ENCODE data around the gene KRTAP10-1. TPM values are rescaled to one million over a fixed set of nuclear protein-coding genes. Genes with fewer than 3 reads are reported as not detected.

Gene KRTAP10-1
- total RNA-seq, 4 donors from 2014 or later = not detected

DNA sequence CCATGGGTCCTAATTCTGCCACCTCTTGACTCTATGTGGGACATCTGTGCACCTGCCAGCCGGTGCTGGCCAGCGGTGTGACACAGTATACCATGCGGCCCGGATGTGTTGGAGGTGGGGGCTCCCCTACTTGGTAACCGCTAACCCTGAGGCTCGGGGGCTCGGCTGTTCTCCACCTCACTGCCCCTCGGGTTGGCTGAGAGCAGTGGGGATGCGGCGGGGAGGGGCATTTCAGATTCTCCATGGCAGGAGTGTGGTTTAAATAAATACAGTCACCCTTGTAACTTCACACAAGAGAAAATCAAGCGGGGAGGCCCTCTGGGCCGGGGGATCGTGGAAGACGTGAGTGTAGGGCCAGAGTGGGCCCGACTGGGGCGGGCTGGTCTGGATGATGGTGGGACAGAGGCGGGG lies 11.0 kb downstream of the KRTAP10-1 start:
- Histone ChIP-seq H3K27ac (no peak overlapping the region), H3K4me3 (no peak overlapping the region), H3K4me1 (no peaks in the 10 kb centered on the region), H3K9me3 (no peaks in the 10 kb centered on the region), H3K36me3 (no peaks in the 10 kb centered on the region), H3K27me3 (no peaks in the 10 kb centered on the region)
- DNase-seq = peak in 1 of 2 donors; percentile 1
- no peak for TF ChIP-seq POLR2A (IDR thresholded peaks at IDR 0.05)
- TF ChIP-seq, protein P1, sequence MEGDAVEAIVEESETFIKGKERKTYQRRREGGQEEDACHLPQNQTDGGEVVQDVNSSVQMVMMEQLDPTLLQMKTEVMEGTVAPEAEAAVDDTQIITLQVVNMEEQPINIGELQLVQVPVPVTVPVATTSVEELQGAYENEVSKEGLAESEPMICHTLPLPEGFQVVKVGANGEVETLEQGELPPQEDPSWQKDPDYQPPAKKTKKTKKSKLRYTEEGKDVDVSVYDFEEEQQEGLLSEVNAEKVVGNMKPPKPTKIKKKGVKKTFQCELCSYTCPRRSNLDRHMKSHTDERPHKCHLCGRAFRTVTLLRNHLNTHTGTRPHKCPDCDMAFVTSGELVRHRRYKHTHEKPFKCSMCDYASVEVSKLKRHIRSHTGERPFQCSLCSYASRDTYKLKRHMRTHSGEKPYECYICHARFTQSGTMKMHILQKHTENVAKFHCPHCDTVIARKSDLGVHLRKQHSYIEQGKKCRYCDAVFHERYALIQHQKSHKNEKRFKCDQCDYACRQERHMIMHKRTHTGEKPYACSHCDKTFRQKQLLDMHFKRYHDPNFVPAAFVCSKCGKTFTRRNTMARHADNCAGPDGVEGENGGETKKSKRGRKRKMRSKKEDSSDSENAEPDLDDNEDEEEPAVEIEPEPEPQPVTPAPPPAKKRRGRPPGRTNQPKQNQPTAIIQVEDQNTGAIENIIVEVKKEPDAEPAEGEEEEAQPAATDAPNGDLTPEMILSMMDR (IDR thresholded peaks at IDR 0.05) = no peak
- intact Hi-C loops (cut with DNase I; ENCODE audit: low total_unique reads) = no loop called here

DNA sequence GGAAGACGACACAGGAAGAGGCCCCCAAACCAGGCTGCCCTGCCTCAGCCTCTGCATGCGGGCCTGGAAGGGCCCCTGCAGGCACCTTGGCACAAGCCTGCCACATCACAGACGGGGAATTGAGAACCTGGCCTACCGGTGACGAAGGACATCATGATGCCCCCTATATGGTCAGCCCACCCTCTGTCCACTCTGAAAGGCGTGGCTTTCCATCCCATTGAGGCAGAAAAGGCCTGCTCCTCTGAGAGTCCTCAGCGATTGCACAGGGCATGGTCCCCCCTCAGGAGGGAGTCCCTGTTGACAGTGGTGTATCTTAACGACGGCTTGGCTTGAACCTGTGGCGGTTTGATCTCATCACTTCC lies 11.4 kb downstream of the KRTAP10-1 start:
- TF ChIP-seq, protein P1 (IDR thresholded peaks at IDR 0.05) = no peak
- TF ChIP-seq POLR2A (IDR thresholded peaks at IDR 0.05) = no peak
- H3K4me1 ChIP-seq = no peaks in the 10 kb centered on the region
- intact Hi-C loops (cut with DNase I; ENCODE audit: low total_unique reads) = no loop called here
- H3K9me3 ChIP-seq = no peaks in the 10 kb centered on the region
- no peak overlapping the region for H3K27ac ChIP-seq
- H3K27me3 ChIP-seq = no peaks in the 10 kb centered on the region
- H3K36me3 ChIP-seq = no peaks in the 10 kb centered on the region
- no peak overlapping the region for H3K4me3 ChIP-seq
- DNase-seq = peak in 1 of 2 donors; percentile 3

DNA sequence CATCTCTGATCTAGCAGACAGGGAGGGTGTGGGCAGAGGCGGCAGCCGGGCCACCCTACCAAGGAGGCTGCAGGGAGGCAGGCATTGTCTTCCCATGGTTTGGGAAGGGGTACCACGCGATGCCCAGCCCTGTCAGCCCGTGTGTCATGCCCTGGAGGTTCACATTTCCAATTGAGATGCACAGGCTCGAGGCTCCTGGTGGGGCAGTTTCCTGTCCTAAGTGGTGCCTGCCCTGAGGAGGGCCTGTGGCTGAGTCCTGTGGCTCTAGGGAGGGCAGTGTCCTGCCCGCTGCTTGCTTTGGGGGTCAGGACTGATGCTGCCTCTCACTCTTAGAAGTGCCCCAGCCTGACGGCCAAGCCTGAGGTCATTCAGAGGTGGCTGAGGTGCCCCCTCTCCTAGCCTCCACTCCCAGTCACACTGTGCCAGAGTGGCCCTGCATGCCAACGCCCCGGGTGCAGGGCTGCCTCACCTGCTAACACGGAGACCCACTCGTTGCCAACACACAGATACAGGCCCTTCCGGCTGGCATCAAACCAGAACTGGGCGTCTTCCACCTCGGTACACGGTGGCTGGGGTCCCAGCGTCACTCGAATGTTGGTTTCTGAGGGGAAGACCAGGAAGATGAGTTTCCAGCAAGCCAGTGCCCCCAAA lies 11.9 kb downstream of the KRTAP10-1 start:
- DNase-seq = peak; percentile 1 to 5
- Histone ChIP-seq H3K36me3 (no peaks in the 10 kb centered on the region), H3K4me1 (no peaks in the 10 kb centered on the region), H3K9me3 (no peaks in the 10 kb centered on the region), H3K4me3 (no peak overlapping the region), H3K27me3 (no peaks in the 10 kb centered on the region), H3K27ac (no peak overlapping the region)
- TF ChIP-seq, protein P1 (IDR thresholded peaks at IDR 0.05) = no peak
- no peak for TF ChIP-seq POLR2A (IDR thresholded peaks at IDR 0.05)
- intact Hi-C loops (cut with DNase I; ENCODE audit: low total_unique reads) = no loop called here

DNA sequence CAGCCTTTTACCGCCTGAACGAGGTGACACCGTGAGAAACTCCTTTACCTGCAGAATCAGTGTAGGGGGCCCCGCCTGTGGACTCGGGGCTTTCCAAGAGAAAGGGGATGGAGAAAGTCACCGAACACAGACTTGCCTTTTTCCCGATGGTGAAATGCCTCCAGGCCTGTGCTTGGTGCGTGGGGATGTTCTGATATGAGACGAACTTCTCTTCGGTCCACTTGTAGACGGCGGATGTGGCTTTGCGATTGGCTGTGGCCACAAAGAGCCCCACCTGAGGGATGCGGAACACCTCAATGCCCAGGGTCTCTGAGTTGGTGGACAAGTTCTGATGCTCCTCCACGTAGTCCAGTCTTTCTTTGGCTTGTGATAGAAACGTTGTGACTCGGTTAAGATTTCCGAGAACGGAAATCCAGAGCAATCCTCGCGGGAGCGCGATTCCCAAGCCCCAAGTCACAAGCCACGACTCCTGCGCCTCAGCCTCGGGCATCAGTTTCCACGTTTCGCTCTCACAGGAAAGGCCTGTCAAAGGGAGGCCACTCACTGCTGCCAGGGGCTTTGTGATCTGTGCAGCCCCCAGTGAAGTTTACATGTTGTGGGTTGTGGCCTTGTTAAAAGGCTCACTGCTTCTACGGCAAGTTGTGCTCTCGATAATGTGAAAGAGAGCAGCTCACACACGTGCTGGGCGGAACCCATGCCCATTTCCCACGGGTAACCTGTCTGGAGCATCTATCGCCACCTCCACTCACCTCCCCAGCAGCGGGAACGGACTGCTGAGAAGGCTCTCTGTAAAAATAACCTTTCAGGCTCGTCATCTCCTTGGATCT lies 12.6 kb downstream of the KRTAP10-1 start:
- TF ChIP-seq, protein P1 (IDR thresholded peaks at IDR 0.05) = no peak
- TF ChIP-seq POLR2A (IDR thresholded peaks at IDR 0.05) = no peak
- Histone ChIP-seq H3K27me3 (no peaks in the 10 kb centered on the region), H3K9me3 (no peaks in the 10 kb centered on the region), H3K4me3 (no peak overlapping the region), H3K4me1 (no peaks in the 10 kb centered on the region), H3K27ac (no peak overlapping the region), H3K36me3 (no peaks in the 10 kb centered on the region)
- intact Hi-C loops (cut with DNase I; ENCODE audit: low total_unique reads) = no loop called here
- DNase-seq = peak; percentile 1 to 5

Measured in uterus (tissue), 4 donors.